HepG2 (cell line): ENCODE results near the gene ZNF511. TPM values are rescaled to one million over a fixed set of nuclear protein-coding genes. Genes with fewer than 3 reads are reported as not detected.

Experiments
- ATAC-seq: fragments of 200-7000 bp; cut with Tn5 transposase; 3 replicates; pipeline ENCODE4 v1.9.1; 2020; ENCODE audit warnings: mild to moderate bottlenecking, moderate library complexity
- BruUV-seq: library from RNA; stranded (reverse); fragments of 400-500 nt; replicated peaks from 2 replicates; lab custom pipeline; 2021; lab: Mats Ljungman, UMichigan
- CTCF ChIA-PET: fragments of 300-600 bp; formaldehyde crosslinking; extraction: SDS; loops from one replicate; lab custom pipeline; 2021; ENCODE audit warnings: low total read pairs, inconsistent platforms, low intra/inter-chr PET ratio; lab: Yijun Ruan, JAX
- POLR2A ChIA-PET: fragments of 350-600 bp; sonication (Branson Sonifier 250); formaldehyde crosslinking; loops from one replicate; lab custom pipeline; 2020; ENCODE audit warnings: antibody characterized with exemption, inconsistent platforms; lab: Yijun Ruan, JAX
- DNase-seq: peaks from one replicate; pipeline ENCODE4 v3.0.0-alpha.2; 2015; ENCODE audit warnings: low spot score
- FAIRE-seq: peaks from 3 replicates; lab custom pipeline; 2011; peaks lifted over from hg19 to GRCh38; lab: Jason Lieb, UNC
- H2AFZ ChIP-seq: one replicate; pipeline ENCODE4 v1.6.1; 2011; ENCODE audit warnings: low read length, inconsistent platforms
- H3K27ac ChIP-seq: fragments of 300-600 bp; 3 replicates; pipeline ENCODE4 v1.8.0; 2011; ENCODE audit warnings: mixed run types, mild to moderate bottlenecking, mixed read lengths, low read length, inconsistent platforms; ENCODE audit not compliant: insufficient read depth; ENCODE audit errors: extremely low read length
- H3K27me3 ChIP-seq, 2 experiments: fragments of 200-600 bp in 1 of 2; 2 replicates in 1 of 2; 3 replicates in 1 of 2; pipeline versions ENCODE4 v1.6.0 to v1.8.0; 2011; ENCODE audit warnings: low read length in 2 of 2, mild to moderate bottlenecking in 2 of 2, moderate library complexity in 2 of 2, inconsistent platforms in 1 of 2; ENCODE audit not compliant: insufficient read depth in 2 of 2, control insufficient read depth in 1 of 2
- H3K36me3 ChIP-seq, 2 experiments: fragments of 200-600 bp in 1 of 2; replicated peaks in 1 of 2; 2 replicates in 1 of 2; 3 replicates in 1 of 2; pipeline versions ENCODE4 v1.5.1 to v1.8.0; 2011; ENCODE audit warnings: low read length in 2 of 2, inconsistent platforms in 1 of 2; ENCODE audit not compliant: insufficient read depth in 2 of 2, control insufficient read depth in 1 of 2
- H3K4me1 ChIP-seq: 2 replicates; pipeline ENCODE4 v1.5.1; 2012; ENCODE audit warnings: low read length, inconsistent platforms; ENCODE audit not compliant: insufficient read depth
- H3K4me2 ChIP-seq: 2 replicates; pipeline ENCODE4 v1.6.0; 2011; ENCODE audit warnings: low read depth, low read length, inconsistent platforms
- H3K4me3 ChIP-seq, 3 experiments: fragments of 200-600 bp in 1 of 3; sonication (generic), shearing (Covaris generic) in 1 of 3; replicated peaks in 1 of 3; 2 replicates each; pipeline ENCODE4 v1.5.1; 2011 to 2016; ENCODE audit warnings: low read length in 3 of 3, inconsistent platforms in 2 of 3, low read depth in 2 of 3, mild to moderate bottlenecking in 2 of 3, control low read depth in 1 of 3, mixed read lengths in 1 of 3; ENCODE audit not compliant: insufficient read depth in 1 of 3
- H3K79me2 ChIP-seq: one replicate; pipeline ENCODE4 v1.6.1; 2011; ENCODE audit warnings: low read length, inconsistent platforms; ENCODE audit not compliant: insufficient read depth
- H3K9ac ChIP-seq: 2 replicates; pipeline ENCODE4 v1.6.0; 2011; ENCODE audit warnings: mild to moderate bottlenecking, low read depth, low read length, inconsistent platforms; ENCODE audit not compliant: insufficient read depth
- H3K9me3 ChIP-seq: 2 replicates; pipeline ENCODE4 v1.5.1; 2012; ENCODE audit warnings: mild to moderate bottlenecking, low read length
- H4K20me1 ChIP-seq: 2 replicates; pipeline ENCODE4 v1.6.0; 2011; ENCODE audit warnings: inconsistent platforms, mild to moderate bottlenecking, low read length, moderate library complexity; ENCODE audit not compliant: insufficient read depth
- ARNT ChIP-seq: fragments of 450-650 bp; IDR thresholded peaks from 2 replicates; pipeline ENCODE4 v1.6.1; 2017
- CAMTA2 ChIP-seq: sonication (generic); formaldehyde crosslinking; IDR thresholded peaks from 2 replicates; pipeline ENCODE4 v1.4.0; 2020; ENCODE audit warnings: mild to moderate bottlenecking, missing genetic modification reagents, borderline replicate concordance
- CREB1 ChIP-seq, 2 experiments: fragments of 450-650 bp in 1 of 2; IDR thresholded peaks; 2 replicates each; pipeline ENCODE4 v1.6.1; 2016 to 2017; ENCODE audit warnings: control low read depth in 1 of 2, mild to moderate bottlenecking in 1 of 2, missing compliant biosample characterization in 1 of 2, missing genetic modification characterization in 1 of 2
- EED ChIP-seq: sonication (generic); formaldehyde crosslinking; IDR thresholded peaks from 2 replicates; pipeline ENCODE4 v1.5.0; 2020; ENCODE audit warnings: mild to moderate bottlenecking, missing genetic modification reagents
- GLI4 ChIP-seq: sonication (generic); formaldehyde crosslinking; IDR thresholded peaks from 2 replicates; pipeline ENCODE4 v1.5.1; 2020; ENCODE audit warnings: missing genetic modification reagents, mild to moderate bottlenecking, moderate library complexity, borderline replicate concordance
- HNF1A ChIP-seq, 2 experiments: sonication (generic) in 1 of 2; formaldehyde crosslinking in 1 of 2; IDR thresholded peaks; 2 replicates each; pipeline versions ENCODE4 v1.4.0 to v1.6.1; 2016 to 2020; ENCODE audit warnings: borderline replicate concordance in 1 of 2, low read depth in 1 of 2, mild to moderate bottlenecking in 1 of 2, missing genetic modification reagents in 1 of 2
- NFRKB ChIP-seq: fragments of 450-650 bp; IDR thresholded peaks from 2 replicates; pipeline ENCODE4 v1.6.1; 2017
- NR2F2 ChIP-seq: IDR thresholded peaks from 2 replicates; pipeline ENCODE4 v1.6.1; 2012; ENCODE audit warnings: low read depth, inconsistent platforms, borderline replicate concordance
- NRL ChIP-seq: sonication (generic); formaldehyde crosslinking; IDR thresholded peaks from 2 replicates; pipeline ENCODE4 v1.5.0; 2020; ENCODE audit warnings: missing genetic modification reagents, mild to moderate bottlenecking, moderate library complexity, borderline replicate concordance
- POGK ChIP-seq: sonication (generic); formaldehyde crosslinking; conservative IDR thresholded peaks from 2 replicates; pipeline ENCODE4 v1.8.0; 2022; ENCODE audit warnings: mild to moderate bottlenecking, moderate library complexity, missing genetic modification reagents
- TEAD2 ChIP-seq: sonication (generic); formaldehyde crosslinking; IDR thresholded peaks from 2 replicates; pipeline ENCODE4 v1.9.0; 2021; ENCODE audit warnings: missing genetic modification reagents
- ZBTB20 ChIP-seq: sonication (generic); formaldehyde crosslinking; IDR thresholded peaks from 2 replicates; pipeline ENCODE4 v1.8.1; 2023; ENCODE audit warnings: missing genetic modification reagents, low read depth, mild to moderate bottlenecking, borderline replicate concordance
- ZNF354B ChIP-seq: sonication (generic); formaldehyde crosslinking; IDR thresholded peaks from 2 replicates; pipeline ENCODE4 v1.8.0; 2022; ENCODE audit warnings: mild to moderate bottlenecking, missing genetic modification reagents
- ZNF468 ChIP-seq: sonication (generic); formaldehyde crosslinking; IDR thresholded peaks from 2 replicates; pipeline ENCODE4 v1.8.0; 2022; ENCODE audit warnings: mild to moderate bottlenecking, moderate library complexity, missing genetic modification reagents
- ZNF501 ChIP-seq: sonication (generic); formaldehyde crosslinking; IDR thresholded peaks from 2 replicates; pipeline ENCODE4 v1.5.1; 2020; ENCODE audit warnings: mild to moderate bottlenecking, moderate library complexity, missing genetic modification reagents
- ZNF747 ChIP-seq: sonication (generic); formaldehyde crosslinking; IDR thresholded peaks from 2 replicates; pipeline ENCODE4 v1.8.1; 2023; ENCODE audit warnings: missing genetic modification reagents, mild to moderate bottlenecking, borderline replicate concordance
- ZNF776 ChIP-seq: sonication (generic); formaldehyde crosslinking; IDR thresholded peaks from 2 replicates; pipeline ENCODE4 v1.4.0; 2020; ENCODE audit warnings: mild to moderate bottlenecking, missing genetic modification reagents
- ZSCAN30 ChIP-seq: sonication (generic); formaldehyde crosslinking; IDR thresholded peaks from 2 replicates; pipeline ENCODE4 v1.5.0; 2020; ENCODE audit warnings: mild to moderate bottlenecking, missing genetic modification reagents
- WGBS: methylation state at CpG from one replicate; pipeline ENCODE4 v1.1.6; 2017; ENCODE audit warnings: low lambda C conversion rate; 5-methylcytosine and 5-hydroxymethylcytosine counted together
- in situ Hi-C: cut with HindIII; loops from 2 replicates; pipeline ENCODE4 v1.10.0; 2017; ENCODE audit warnings: low pct_unique_long_range_greater_than_20kb; ENCODE audit not compliant: extremely low pct_ligation_motif_present
- intact Hi-C: fragments of 100-400 bp; cut with micrococcal nuclease; formaldehyde crosslinking; loops from one replicate; pipeline ENCODE4 v1.10.0; 2022; ENCODE audit not compliant: unreplicated experiment
- polyA plus RNA-seq, 8 experiments: library from polyadenylated mRNA; depleted of rRNA in 3 of 8; stranded (reverse) in 7 of 8; unstranded in 1 of 8; fragments of >200 nt; fragmentation: Illumina TruSeq in 4 of 8; extraction: Trizol in 4 of 8; gene quantifications; 2 replicates each; pipeline versions ENCODE4 v1.2.1 to v1.2.3, GENCODE V29; 2011 to 2016; ENCODE audit warnings: low read depth in 4 of 8, missing spikeins in 1 of 8, mixed read lengths in 1 of 8; ENCODE audit not compliant: insufficient read depth in 1 of 8
- total RNA-seq, 5 experiments: library from RNA; depleted of rRNA; stranded (reverse); fragments of >200 nt; fragmentation: Illumina TruSeq; extraction: Trizol; gene quantifications; 2 replicates each; pipeline ENCODE4 v1.2.3, GENCODE V29; 2016; ENCODE audit warnings: low read depth in 1 of 5

ZNF511 gene
- total and polyA plus RNA-seq, 2 of the 13 experiments (the other 11 are each of a cell fraction or from before 2014, with no cell fraction given) = 35.6 to 66.4 TPM

GRCh38 chr10:133356549-133357284, 48.0 kb downstream of the ZNF511 start:
- intact Hi-C loops = no loop called here
- CTCF ChIA-PET = no interaction called here
- no peak for DNase-seq
- TF ChIP-seq CAMTA2 (CRISPR knock-in tag) = 0 out of 2 replicates have a peak, but pooled peaks have one; percentile 80
- TF ChIP-seq ZSCAN30 = no peak
- no peak for TF ChIP-seq ZNF747 (CRISPR knock-in tag)
- TF ChIP-seq ZNF354B (CRISPR knock-in tag) = no peak
- no peak for TF ChIP-seq TEAD2 (CRISPR knock-in tag)
- no peak for TF ChIP-seq ARNT
- no peak for TF ChIP-seq ZNF468 (CRISPR knock-in tag)
- TF ChIP-seq ZBTB20 (CRISPR knock-in tag) = 0 out of 2 replicates have a peak, but pooled peaks have one; percentile 4
- TF ChIP-seq ZNF501 (CRISPR knock-in tag) = no peak
- peak; percentile 90; the same call in 1 of the 2 replicates for TF ChIP-seq ZNF776 (CRISPR knock-in tag)
- TF ChIP-seq CREB1 (IDR thresholded peaks at IDR 0.05) = no peak
- TF ChIP-seq CREB1 (CRISPR knock-in tag; IDR thresholded peaks at IDR 0.05) = no peak
- no peak for TF ChIP-seq NFRKB
- TF ChIP-seq GLI4 (CRISPR knock-in tag) = no peak
- TF ChIP-seq NR2F2 = 0 out of 2 replicates have a peak, but pooled peaks have one; percentile 33
- TF ChIP-seq EED (CRISPR knock-in tag) = no peak; the same call in 1 of the 2 replicates
- 0 out of 2 replicates have a peak, but pooled peaks have one; percentile 52 for TF ChIP-seq NRL (CRISPR knock-in tag)
- no peak; the same call in 1 of the 2 replicates for TF ChIP-seq POGK (CRISPR knock-in tag)
- no peak for TF ChIP-seq HNF1A (IDR thresholded peaks at IDR 0.05; ENCODE audit: low read depth)
- no peak for TF ChIP-seq HNF1A (CRISPR knock-in tag; IDR thresholded peaks at IDR 0.05; ENCODE audit: borderline replicate concordance)

More at GRCh38 chr10:133356549-133357284, 48.0 kb downstream of the ZNF511 start:
- Histone ChIP-seq H3K4me3 (peak overlapping the region; percentile 72 to 90 (median 86)), H4K20me1 (peaks cover 11% of the 10 kb centered on the region; the same call in 1 of the 2 replicates), H3K36me3 (peaks cover 5 to 15% of the 10 kb centered on the region in 2 experiments; a peak in 3 of 5 replicates), H3K4me1 (peaks cover 38% of the 10 kb centered on the region), H3K9me3 (no peaks in the 10 kb centered on the region), H3K4me2 (peak overlapping the region; percentile 98), H2AFZ (no peak overlapping the region), H3K9ac (peak overlapping the region; percentile 92), H3K79me2 (peaks cover 12% of the 10 kb centered on the region), H3K27ac (peak overlapping the region; percentile 93), H3K27me3 (no peaks in the 10 kb centered on the region)
- POLR2A ChIA-PET = interaction anchor here (1.0 to 5.8 kb wide), 9 partner anchors 9 to 63 kb away, joined by 3 to 124 read pairs (median 9); partner anchors contain the start of genes ECHS1, PAOX and PRAP1
- in situ Hi-C loops = no loop called here
- TSS peak; percentile 33 for BruUV-seq
- FAIRE-seq = no peak
- 3% methylated on average over 5 of the region's 27 CpGs for WGBS
- ATAC-seq = peak; percentile 1
